K562 (cell line): ENCODE data around the gene FRG2. TPM values are rescaled to one million over a fixed set of nuclear protein-coding genes. Genes with fewer than 3 reads are reported as not detected.
"Not testable (repeated sequence)": the region's sequence is repeated elsewhere in the genome, so short reads cannot be mapped to it uniquely, and the experiment has no call there.

Experiments used
- ATAC-seq: fragments of 200-7000 bp; cut with Tn5 transposase; 3 replicates; pipeline ENCODE4 v1.9.1; 2020; ENCODE audit warnings: moderate library complexity
- BruUV-seq: library from RNA; stranded (reverse); fragments of 400-500 nt; replicated peaks from 2 replicates; lab custom pipeline; 2021; lab: Mats Ljungman, UMichigan
- CTCF ChIA-PET: fragments of 300-600 bp; formaldehyde crosslinking; extraction: SDS; loops from one replicate; lab custom pipeline; 2021; ENCODE audit warnings: low intra/inter-chr PET ratio; lab: Yijun Ruan, JAX
- POLR2A ChIA-PET: fragments of 300-600, 350-650 bp; sonication (Branson Sonifier 250); formaldehyde crosslinking; extraction: SDS; loops from one replicate; lab custom pipeline; 2021; ENCODE audit warnings: antibody characterized with exemption, inconsistent platforms; lab: Yijun Ruan, JAX
- DNase-seq, 4 experiments: peaks; one replicate each; pipeline versions ENCODE4 v3.0.0 to v3.0.0-alpha.2; 2011 to 2018; ENCODE audit warnings: low spot score in 3 of 4, mixed read lengths in 3 of 4; ENCODE audit errors: extremely low read depth in 1 of 4
- FAIRE-seq: peaks from 2 replicates; lab custom pipeline; 2011; peaks lifted over from hg19 to GRCh38; lab: Jason Lieb, UNC
- H2AFZ ChIP-seq: 2 replicates; pipeline ENCODE4 v1.6.0; 2011; ENCODE audit warnings: low read depth, low read length, control low read depth, inconsistent platforms
- H3K27ac ChIP-seq: fragments of 200-600 bp; 3 replicates; pipeline ENCODE4 v1.8.0; 2011; ENCODE audit warnings: low read depth, mild to moderate bottlenecking, control low read depth, inconsistent platforms, low read length, moderate library complexity, mixed read lengths; ENCODE audit errors: extremely low read depth
- H3K27me3 ChIP-seq, 2 experiments: fragments of 300-600 bp in 1 of 2; 2 replicates in 1 of 2; 3 replicates in 1 of 2; pipeline versions ENCODE4 v1.6.0 to v1.8.0; 2011; ENCODE audit warnings: inconsistent platforms in 2 of 2, low read length in 2 of 2, mild to moderate bottlenecking in 1 of 2, mixed read lengths in 1 of 2, moderate library complexity in 1 of 2; ENCODE audit not compliant: control insufficient read depth in 2 of 2, insufficient read depth in 2 of 2
- H3K36me3 ChIP-seq: fragments of 300-600 bp; 3 replicates; pipeline ENCODE4 v1.8.0; 2011; ENCODE audit warnings: mild to moderate bottlenecking, low read length, inconsistent platforms; ENCODE audit not compliant: control insufficient read depth, insufficient read depth
- H3K4me1 ChIP-seq, 2 experiments: fragments of 200-600 bp in 1 of 2; replicated peaks in 1 of 2; 2 replicates in 1 of 2; 3 replicates in 1 of 2; pipeline versions ENCODE4 v1.5.1 to v1.8.0; 2011; ENCODE audit warnings: inconsistent platforms in 2 of 2, low read length in 2 of 2, mild to moderate bottlenecking in 1 of 2, mixed read lengths in 1 of 2, moderate library complexity in 1 of 2; ENCODE audit not compliant: control insufficient read depth in 2 of 2, insufficient read depth in 2 of 2
- H3K4me2 ChIP-seq: 2 replicates; pipeline ENCODE4 v1.6.1; 2011; ENCODE audit warnings: low read length, control low read depth, inconsistent platforms, mixed read lengths; ENCODE audit not compliant: insufficient read depth
- H3K4me3 ChIP-seq: fragments of 200-600 bp; sonication (generic), shearing (Covaris generic); 2 replicates; pipeline ENCODE4 v1.5.1; 2016; ENCODE audit warnings: control low read depth, inconsistent platforms
- H3K79me2 ChIP-seq: fragments of 200-600 bp; 3 replicates; pipeline ENCODE4 v1.8.0; 2011; ENCODE audit warnings: low read length, inconsistent platforms; ENCODE audit not compliant: control insufficient read depth, insufficient read depth
- H3K9ac ChIP-seq, 2 experiments: 2 replicates each; pipeline versions ENCODE4 v1.6.0 to v1.6.1; 2011; ENCODE audit warnings: low read depth in 2 of 2, low read length in 2 of 2, control low read depth in 1 of 2, inconsistent platforms in 1 of 2, mild to moderate bottlenecking in 1 of 2, mixed read lengths in 1 of 2; ENCODE audit not compliant: insufficient read depth in 1 of 2
- H3K9me1 ChIP-seq: one replicate; pipeline ENCODE4 v1.6.0; 2011; ENCODE audit warnings: inconsistent platforms, mild to moderate bottlenecking, low read length, moderate library complexity; ENCODE audit not compliant: control insufficient read depth, insufficient read depth
- H3K9me3 ChIP-seq: replicated peaks from 2 replicates; pipeline ENCODE4 v1.5.1; 2011; ENCODE audit warnings: low read depth, low read length, inconsistent platforms; ENCODE audit not compliant: control insufficient read depth, insufficient read depth
- H4K20me1 ChIP-seq: replicated peaks from 2 replicates; pipeline ENCODE4 v1.6.1; 2011; ENCODE audit warnings: low read length, inconsistent platforms, mixed read lengths; ENCODE audit not compliant: control insufficient read depth, insufficient read depth
- WGBS: fragments of 100-300 bp; shearing (Covaris generic); methylation state at CpG from one replicate; pipeline ENCODE4 v1.1.6; 2016; ENCODE audit warnings: low coverage, mixed read lengths; ENCODE audit not compliant: insufficient coverage; ENCODE audit errors: missing lambda C conversion rate; 5-methylcytosine and 5-hydroxymethylcytosine counted together
- in situ Hi-C: fragments of 300-500 bp; cut with MboI; formaldehyde crosslinking; loops from 4 replicates; pipeline ENCODE4 v1.15.0; 2018; ENCODE audit warnings: inconsistent platforms, mixed read lengths
- intact Hi-C: fragments of 100-400 bp; cut with micrococcal nuclease; formaldehyde crosslinking; loops from 2 replicates; pipeline ENCODE4 v1.14.2; 2022
- polyA plus RNA-seq, 8 experiments: library from polyadenylated mRNA; depleted of rRNA in 4 of 8; stranded (reverse) in 5 of 8; unstranded in 3 of 8; fragments of >200 nt; fragmentation: Nextera tagmentation in 2 of 8; fragmentation: Illumina TruSeq in 1 of 8; extraction: Ambion mirVana in 2 of 8; extraction: Trizol in 1 of 8; gene quantifications; 2 replicates each; pipeline versions ENCODE4 v1.2.1 to v1.2.3, GENCODE V29; 2011 to 2014; ENCODE audit warnings: inconsistent platforms in 1 of 8, missing spikeins in 1 of 8
- total RNA-seq, 7 experiments: library from RNA; depleted of rRNA in 6 of 7; stranded (reverse); fragments of >200 nt in 6 of 7; fragmentation: Illumina TruSeq in 2 of 7; extraction: Trizol in 2 of 7; gene quantifications; 2 replicates each; pipeline versions ENCODE4 v1.2.1 to v1.2.3, GENCODE V29; 2011 to 2021; ENCODE audit warnings: low replicate concordance in 1 of 7

Gene FRG2
- total and polyA plus RNA-seq, 9 of the 15 experiments (the other 6 are each of a cell fraction or from before 2014, with no cell fraction given) = 0.07 to 0.13 (median 0.10) TPM; not detected in 5

- H3K4me1 ChIP-seq, H2AFZ ChIP-seq, H3K9me3 ChIP-seq, CTCF ChIA-PET, H3K79me2 ChIP-seq, BruUV-seq, H4K20me1 ChIP-seq, FAIRE-seq, DNase-seq, in situ Hi-C loops, H3K4me2 ChIP-seq, H3K27ac ChIP-seq, intact Hi-C loops, H3K27me3 ChIP-seq, H3K9me1 ChIP-seq, ATAC-seq, H3K4me3 ChIP-seq, H3K36me3 ChIP-seq, H3K9ac ChIP-seq, POLR2A ChIA-PET: not testable (repeated sequence)
- 0% methylated on average over 1 of the region's 2 CpGs for WGBS
Observed at GRCh38 chr4:190064342-190064741, 37.3 kb upstream of the FRG2 start, which contains the start of gene DBET. Gene DBET (plus strand): TSS chr4:190064502.

GRCh38 chr4:190058997-190059396, 31.9 kb upstream of the FRG2 start:
- 8% methylated on average over 1 of the region's 4 CpGs for WGBS
- H3K27ac ChIP-seq, H3K9me3 ChIP-seq, H3K4me2 ChIP-seq, DNase-seq, in situ Hi-C loops, BruUV-seq, H3K9ac ChIP-seq, H3K27me3 ChIP-seq, H2AFZ ChIP-seq, POLR2A ChIA-PET, CTCF ChIA-PET, H3K9me1 ChIP-seq, H4K20me1 ChIP-seq, FAIRE-seq, ATAC-seq, H3K36me3 ChIP-seq, H3K4me1 ChIP-seq, intact Hi-C loops, H3K79me2 ChIP-seq, H3K4me3 ChIP-seq: not testable (repeated sequence)
